GOT3 (cell line): ENCODE data around the gene IFRD1.
"Not testable (repeated sequence)": the region's sequence is repeated elsewhere in the genome, so short reads cannot be mapped to it uniquely, and the experiment has no call there.

ENCODE experiments used
- DNase-seq: peaks from one replicate; lab custom pipeline; 2025; ENCODE audit warnings: mixed read lengths; lab: John Stamatoyannopoulos, UW

Gene IFRD1

DNA sequence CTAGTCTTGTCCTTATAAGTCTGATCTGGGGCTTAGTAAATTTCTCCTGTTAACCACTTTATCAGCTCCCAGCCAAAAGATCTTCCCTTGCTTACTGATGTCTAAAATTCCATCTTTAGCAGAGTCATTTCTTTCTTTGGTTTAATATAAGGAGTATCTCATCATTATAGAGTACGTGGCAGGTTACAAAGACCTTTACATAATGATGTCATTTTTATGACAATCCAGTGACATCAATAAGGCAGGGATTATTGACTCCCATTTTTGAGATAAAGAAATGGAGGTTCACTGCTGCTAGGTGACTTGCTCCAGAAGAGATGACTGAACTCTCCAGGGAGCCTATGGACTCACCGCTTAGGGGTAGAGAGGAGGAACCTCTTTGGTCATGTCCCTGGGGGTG, 8.1 kb upstream of the IFRD1 start:
- DNase-seq = no peak

DNA sequence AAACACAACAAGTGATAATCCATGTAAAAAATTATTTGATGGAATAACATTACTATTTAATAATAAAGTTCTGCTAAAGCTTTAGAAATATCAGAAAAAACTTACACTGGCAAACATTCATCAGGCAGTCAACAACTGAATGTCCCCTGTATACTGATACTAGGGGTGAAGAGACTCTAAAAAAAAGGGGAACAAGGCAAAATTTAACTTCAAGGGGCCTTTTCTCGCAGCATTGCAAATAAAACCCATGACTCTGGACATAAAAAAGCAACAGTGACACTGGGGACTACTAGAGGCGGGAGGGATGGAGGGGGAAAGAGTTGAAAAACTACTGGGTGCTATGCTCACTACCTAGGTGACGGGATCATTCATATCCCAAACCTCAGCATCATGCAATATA, 5.8 kb upstream of the IFRD1 start:
- no peak for DNase-seq

DNA sequence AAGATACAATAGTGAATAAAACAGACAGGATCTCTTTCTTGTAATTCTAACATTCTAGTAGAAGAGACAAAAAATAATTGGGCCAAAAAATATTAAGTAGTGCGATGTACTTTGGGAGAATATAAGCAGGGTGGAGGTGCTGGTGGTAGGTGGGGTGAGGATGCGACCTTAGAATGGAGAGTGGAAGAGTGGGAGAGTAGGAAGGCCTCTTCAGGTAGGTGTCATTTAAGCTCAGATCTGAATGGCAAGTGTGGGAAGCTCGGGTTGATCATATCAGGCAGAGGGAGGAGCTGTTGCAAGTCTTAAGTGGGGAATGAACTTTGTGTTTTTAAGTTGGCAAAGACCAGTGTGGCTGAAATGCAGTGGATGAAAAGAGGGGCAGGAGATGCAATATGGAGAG, 3.8 kb upstream of the IFRD1 start:
- no peak for DNase-seq

DNA sequence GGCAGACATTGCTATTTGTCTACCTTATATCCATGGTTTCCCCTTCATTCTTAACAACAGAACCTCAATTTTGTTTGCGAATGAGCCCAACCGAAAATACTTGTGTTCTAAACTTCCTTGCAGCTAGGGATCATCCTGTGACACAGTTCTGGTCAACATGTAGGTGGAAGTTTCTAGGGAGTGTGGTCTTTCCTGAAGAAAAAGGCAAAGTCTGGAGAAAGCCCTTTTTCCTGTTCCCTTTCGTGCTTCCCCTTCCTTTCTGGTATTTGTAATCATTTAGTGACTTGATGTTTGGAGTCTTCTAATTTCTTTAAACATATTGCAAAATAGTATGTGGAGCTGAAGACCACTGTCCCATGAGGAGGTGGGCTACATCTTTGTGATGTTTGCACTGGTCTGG, 2.9 kb upstream of the IFRD1 start:
- DNase-seq = no peak

DNA sequence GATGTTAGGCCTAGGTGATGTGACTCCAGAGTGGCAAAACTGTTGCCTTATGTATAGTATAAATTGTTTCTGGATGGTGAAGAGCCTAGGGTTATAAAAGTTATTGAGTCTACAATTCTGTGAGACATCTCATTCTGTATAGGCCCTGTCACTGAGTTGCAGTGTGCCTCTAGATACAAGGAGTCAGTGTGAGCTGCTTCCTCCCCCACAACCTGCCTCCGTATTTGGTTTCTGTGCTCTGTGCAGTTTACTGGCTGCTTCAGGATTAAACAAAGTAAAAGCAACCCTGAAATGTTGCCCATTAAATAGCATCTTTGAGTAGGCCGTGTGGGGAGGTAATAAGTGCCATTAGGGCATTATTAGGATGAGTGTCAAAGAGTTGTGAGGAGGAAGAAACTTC, 1.9 kb upstream of the IFRD1 start:
- DNase-seq = no peak

DNA sequence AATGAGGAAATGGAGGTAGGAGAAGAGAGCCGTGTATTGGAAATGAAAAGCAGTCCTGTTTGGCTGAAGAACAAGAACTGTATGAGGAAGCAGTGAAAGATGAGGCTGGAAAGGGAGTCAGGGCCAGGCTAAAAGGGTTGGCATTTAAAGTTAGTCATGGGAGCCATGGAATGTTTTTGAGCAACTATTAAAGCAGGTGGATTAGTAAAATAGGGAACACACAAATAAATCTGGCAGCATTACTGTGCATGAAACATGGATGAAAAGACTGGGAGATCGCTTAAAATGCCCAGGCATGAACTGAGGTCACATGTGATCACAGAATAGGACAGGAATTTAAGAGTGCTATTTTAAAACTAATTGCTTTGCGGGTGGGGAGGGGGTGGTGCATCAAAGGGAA, 1.4 kb upstream of the IFRD1 start:
- no peak for DNase-seq

DNA sequence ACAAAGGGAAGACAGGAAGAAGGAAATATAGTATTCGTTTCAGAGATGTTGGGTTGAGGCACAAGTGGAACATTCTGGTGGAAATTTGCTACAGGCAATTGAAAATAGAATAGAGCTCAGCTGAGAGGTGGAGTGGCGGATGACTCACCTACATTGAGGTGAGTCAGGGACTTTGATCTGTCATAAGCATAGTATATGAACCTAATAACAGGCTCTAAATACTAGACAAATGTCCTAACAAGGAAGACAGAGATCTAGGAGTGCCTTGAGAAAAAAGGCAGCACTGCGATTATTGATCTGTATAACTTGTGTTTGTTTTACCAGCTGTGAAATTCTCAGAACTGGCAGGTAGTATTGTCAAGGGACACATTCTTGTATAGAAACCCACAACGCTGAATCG, 907 bp upstream of the IFRD1 start:
- DNase-seq = no peak

DNA sequence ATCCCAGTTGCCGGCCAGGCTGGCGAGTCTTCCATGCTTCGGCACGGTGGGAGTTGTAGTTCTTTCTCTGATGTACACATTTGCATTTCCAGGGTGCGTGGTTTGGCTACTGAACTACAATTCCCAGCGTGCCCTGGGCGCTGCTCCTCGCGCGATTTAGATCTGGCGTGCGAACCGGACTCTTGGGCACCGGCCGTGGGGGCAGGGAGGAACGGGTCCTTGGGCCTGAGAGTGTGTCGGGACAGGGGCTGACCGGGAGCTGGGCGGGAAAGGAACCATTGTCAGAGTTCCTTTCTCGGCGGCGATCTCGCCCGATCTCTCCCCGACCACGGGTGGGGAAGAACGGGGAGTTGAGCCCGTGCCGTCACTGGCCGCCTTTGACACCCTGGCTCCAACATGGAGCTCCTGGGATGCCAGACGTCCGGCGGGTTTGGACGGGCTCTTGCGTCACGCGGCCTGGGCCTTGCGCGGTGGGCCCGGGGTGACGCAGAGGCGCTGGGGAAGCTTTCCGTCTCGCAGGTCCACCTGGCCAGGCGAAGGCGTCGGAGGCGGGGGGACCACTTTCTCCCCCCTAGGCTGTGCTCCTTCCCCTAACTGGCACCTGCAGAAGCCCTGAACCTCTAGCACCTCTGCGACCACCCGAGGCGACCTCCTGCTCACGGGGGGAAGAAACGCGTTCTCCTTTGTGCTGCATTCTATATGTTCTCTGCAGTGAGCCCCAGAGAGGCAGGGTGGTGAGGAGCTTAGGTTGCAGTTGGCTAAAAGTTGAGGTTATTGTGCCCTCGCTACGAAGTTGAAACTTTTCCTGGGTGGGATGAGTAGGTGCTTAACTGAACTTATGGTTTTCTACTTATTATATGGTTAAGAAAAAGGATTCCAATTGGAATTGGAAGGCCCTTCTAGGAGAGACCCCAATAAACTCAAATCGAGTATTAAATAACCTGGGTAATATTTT, 824 bp downstream of the IFRD1 start:
- peak; percentile 88 for DNase-seq

DNA sequence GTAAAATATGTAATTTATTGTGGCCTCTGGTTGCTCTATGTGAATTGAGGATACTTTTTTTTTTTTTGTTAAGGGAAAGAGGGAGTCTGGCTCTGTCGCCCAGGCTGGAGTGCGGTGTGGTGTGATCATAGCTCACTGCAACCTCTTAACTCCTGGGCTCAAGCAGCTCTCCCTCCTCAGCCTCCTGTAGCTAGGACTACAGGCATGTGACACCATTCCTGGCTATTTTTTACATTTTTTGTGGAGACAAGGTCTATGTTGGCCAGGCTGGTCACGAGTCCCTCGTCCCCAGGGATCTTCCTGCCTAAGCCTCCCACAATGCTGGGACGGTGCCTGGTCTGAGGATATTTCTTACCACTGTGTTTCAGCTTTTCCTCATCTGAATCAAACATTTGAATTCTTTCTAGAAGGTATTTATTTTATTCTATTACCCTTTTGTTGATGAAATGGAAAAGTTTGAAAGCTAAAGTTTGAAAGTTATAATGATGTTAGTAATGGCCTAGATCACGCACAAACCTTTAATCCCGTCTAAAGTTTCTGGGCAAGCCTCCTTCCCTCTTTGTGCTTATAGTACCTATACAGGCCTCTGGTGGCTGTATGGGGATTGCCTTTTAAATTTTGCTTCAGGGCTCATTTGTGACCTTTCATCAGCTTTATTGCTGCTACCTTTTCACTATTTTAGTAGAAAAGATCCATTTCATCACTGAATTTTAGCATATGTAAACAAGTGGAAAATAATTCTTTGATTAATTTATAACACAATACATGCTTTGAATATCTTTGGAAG, 2.0 kb downstream of the IFRD1 start:
- DNase-seq = no peak

DNA sequence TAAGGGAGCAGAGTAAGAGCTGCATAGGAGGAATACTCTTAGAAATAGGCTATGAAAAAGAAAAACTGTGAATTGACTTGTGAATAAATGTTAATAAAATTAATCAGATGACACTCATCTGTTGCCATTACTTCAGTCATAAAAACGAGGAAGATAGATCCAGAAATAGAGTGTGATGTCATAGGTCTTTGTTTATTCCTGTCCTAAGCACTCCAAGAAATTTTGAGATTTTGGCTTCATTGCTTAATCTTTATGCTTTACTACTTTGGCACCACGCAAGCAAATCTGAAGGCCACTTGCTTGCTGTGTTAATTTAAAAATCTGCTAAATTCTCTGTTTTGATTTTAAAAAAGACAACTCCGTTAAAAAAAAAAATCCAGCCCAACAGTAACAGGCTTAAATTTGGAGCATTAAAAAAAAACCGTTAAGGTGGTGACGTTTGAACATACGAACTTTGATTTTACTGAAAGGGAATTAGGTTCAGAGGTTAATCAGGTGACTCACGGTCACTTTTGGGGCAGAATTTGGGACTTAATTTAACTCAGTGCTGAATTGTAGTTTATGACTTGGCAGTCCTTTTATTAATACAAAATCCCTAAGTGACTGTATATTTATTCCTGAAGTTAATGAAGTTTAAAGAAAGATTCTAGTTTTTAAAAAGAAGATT, 3.4 kb downstream of the IFRD1 start:
- no peak for DNase-seq

DNA sequence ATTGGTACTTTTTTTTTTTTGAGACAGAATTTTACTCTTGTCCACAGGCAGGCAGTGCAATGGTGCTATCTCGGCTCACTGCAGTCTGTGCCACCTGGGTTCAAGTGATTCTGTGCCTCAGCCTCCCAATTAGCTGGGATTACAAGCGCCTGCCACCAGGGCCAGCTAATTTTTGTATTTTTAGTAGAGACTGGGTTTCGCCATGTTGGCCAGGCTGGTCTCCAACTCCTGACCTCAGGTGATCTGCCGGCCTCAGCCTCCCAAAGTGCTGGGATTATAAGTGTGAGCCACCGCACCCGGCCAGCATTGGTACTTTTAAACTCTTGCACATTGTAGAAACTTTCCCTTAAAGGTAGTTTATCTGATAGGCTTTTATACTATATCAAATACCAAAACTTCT, 3.9 kb downstream of the IFRD1 start:
- DNase-seq = not testable (repeated sequence)

DNA sequence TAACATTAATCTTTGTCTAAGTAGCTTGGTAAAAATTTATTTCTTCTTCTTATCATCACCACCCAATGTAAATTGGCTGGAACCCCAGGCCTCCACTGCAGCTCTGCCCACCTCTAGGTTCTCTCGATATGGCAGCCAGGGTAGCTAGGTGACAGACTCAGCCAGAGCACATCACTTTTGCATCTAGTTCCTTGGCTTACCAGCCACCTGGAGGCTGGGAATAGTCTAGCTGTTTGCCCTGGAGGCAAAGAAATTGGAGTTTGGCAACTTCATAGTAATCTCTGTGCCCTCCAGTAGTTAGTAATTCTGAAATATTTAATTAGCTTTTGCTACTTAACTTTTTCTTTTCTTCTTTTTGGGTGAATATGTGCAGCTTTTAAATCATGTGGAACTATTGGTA, 9.4 kb downstream of the IFRD1 start:
- DNase-seq = no peak

DNA sequence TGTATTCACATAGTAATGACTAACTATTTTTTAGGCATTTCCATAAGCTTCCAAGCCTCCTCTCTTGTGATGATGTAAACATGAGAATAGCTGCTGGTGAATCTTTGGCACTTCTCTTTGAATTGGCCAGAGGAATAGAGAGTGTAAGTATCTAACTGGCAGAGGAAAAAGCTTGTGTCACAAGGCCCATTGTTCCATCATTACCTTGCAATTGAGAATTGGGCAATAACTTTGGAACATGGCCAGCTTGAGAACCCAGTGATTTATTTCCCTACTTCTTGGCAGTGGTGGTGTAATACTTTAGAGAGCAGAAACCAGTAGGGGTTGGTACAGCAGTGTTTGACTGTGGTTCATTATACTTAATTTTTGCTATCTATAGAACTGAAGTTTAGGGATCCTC, 12.0 kb downstream of the IFRD1 start:
- DNase-seq = no peak

DNA sequence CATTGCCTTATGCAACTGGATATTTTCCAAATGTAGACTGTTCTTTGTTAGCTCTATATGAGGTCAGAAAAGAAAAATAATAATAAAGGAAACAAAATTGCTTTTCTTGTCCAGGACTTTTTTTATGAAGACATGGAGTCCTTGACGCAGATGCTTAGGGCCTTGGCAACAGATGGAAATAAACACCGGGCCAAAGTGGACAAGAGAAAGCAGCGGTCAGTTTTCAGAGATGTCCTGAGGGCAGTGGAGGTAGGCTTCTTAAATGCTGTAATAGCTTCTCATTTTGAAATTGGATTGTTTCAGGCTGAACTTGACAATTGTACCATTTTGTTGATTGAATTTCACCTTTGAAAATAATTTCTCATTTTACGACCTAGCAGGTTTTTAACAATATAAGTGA, 17.6 kb downstream of the IFRD1 start:
- no peak for DNase-seq

DNA sequence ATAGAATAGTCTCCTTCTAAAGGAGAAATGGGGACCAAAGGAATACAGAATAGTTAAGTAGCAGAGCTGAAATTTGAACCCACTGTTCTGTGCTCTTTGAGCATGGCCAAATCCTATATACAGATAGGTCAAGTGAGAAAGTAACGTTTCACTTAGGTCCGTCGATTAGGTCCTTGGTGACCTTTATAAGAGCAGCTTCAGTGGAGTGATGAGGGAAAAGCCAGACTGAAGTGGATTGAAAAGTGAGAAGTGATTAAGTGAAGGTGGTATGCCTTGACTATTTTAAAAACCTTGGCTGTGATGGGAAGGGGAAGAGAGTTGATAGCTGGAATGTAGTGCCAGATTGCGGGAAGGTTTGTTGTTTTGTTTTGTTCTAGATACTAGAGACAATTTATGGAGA, 19.9 kb downstream of the IFRD1 start:
- no peak for DNase-seq

DNA sequence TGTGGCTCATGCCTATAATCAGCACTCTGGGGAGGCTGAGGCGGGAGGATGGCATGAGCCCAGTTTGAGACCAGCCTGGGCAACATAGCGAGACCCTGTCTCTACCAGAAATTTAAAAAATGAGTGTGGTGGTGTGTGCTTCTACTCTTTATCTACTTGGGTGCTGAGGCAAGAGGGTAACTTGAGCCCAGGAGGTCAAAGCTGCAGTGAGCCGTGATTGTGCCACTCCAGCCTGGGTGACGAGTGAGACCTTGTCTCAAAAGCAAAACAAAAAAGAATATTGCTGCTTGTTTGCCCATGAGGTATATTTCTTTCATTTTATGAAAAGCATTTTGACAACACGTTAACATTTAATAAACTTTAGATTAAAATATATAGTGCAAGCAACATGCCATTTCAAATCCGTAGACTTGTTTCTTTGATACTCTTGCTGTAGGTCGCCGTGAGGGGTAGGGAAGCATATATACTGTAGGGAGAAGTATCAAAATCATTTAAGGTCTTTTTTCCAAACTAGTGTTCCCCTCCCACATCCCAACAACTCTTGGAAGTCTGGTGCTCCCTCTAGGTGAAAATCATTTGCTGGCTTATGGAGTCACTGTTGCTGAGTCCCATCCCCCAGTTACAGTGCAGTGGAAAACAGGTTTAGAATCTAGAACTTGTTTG, 26.3 kb downstream of the IFRD1 start:
- DNase-seq = no peak

DNA sequence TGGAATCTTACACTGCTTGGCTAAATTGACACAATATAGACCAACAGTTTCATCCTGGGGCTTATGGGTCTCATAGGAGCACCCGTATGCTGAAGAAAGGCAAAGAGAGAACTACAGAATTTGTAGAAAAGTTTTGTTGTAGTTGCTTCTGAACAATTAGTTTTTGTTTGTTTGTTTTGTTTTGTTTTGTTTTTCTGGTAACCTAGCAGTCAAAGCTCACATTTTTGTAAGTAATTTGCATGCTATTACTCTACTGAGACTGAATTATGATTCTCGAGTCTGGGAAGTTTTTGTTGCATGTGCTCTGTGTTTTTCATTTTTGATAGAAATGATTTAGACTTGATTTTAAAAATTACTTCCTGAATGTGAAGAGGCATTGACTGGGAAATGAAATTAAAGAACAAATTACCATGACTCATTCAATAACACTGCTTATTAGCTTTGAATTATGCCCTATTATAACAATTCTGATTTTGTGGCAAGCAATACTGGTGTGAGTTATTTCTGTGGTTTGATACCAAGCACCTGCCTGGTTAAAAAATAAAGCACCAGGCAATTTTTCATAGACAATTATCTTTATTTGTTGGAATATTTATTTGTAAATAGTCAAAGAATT, 31.0 kb downstream of the IFRD1 start:
- DNase-seq = no peak

DNA sequence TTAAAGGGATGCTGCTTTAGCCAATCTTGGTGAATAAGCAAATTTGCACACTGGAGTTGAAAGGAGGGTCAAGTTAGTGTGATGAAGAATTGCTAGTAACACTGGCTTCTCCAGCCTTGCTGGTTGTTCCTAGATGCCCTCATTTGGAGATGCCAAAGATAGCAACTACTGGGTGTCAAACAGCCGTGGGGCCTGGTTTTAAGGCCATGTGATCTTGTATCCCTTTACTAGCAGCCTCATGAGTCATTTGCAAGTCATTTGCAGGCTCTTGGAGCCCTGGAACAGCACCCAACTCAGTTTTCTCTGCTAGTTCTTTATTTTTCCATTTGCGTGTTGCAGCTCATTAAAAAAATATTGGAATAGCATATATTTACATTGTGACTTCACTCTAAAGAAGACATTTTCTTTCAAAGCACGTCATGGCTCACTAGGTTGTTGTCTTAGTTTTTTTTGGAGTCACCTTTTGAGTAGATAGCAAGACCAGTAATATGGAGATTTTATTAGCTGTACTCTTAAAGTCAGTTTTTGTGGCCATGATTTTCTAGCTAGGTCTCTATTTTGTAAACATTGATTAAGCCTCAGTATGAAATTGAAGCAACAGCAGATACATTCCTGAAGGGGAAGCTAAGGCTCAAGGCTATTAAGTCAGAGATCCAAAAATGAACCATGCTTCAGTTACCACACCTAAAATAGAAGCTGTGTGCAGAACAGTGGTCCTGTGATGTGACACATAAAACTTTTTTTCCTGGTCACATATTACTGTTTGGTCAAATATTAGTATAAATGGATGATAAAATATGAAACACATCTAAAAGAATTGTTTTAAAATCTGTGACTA, 31.8 kb downstream of the IFRD1 start:
- peak; percentile 6 for DNase-seq

DNA sequence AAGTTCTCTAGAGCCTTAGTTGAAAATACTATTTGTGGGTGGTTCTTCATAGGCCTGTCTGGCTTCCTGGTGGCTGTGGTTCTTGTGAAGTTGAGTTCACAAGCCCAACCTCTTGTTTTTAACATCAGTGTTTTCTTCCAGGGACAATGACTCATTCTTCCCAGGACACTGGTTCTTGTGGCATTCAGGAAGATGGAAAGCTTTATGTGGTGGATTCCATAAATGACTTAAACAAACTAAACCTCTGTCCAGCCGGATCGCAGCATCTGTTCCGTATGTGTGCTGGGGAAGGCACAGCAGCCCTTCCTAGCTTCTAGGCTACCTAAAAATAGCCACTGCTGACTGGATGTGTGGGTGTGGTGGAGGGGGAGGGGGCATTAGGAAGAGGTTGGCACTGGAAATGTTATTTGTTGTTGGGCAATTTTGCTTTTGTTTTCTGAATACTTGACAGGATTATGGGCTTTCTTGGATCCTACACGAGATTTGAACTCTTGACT, 34.5 kb downstream of the IFRD1 start:
- no peak for DNase-seq

DNA sequence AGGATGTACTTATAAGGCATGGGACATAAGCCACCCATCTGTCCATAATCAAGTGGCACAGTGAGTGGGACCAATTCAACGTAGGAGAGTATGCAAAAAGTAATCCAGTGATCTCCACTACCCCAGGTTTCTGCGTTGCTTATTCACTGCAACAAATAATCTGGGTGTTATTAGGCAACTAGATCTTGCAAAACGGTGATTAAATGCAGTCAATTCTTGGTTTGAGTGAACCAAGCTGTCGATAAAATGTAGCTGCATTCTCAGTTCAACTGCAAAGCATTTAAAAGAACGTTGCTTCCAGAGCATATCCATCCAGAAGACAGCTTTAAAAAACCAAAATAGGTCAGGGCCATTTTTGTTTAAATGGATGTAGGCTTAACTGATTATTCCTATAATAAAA, 35.5 kb downstream of the IFRD1 start:
- no peak for DNase-seq
